HG02852 (cell line): ENCODE measurements around the gene RUVBL1.
"Not testable (repeated sequence)": the region's sequence is repeated elsewhere in the genome, so short reads cannot be mapped to it uniquely, and the experiment has no call there.

ENCODE experiments used
- ATAC-seq: cut with Tn5 transposase; IDR thresholded peaks from one replicate; pipeline ENCODE4 v1.9.1; 2021; ENCODE audit warnings: mild to moderate bottlenecking, moderate library complexity; ENCODE audit not compliant: unreplicated experiment

Gene RUVBL1

GRCh38 chr3:128123538-128124368 is at the start of gene RUVBL1:
Gene RUVBL1 (minus strand): TSS chr3:128123812. CDS start chr3:128123724, 88 bp downstream.
- ATAC-seq, result peak; percentile 99

DNA sequence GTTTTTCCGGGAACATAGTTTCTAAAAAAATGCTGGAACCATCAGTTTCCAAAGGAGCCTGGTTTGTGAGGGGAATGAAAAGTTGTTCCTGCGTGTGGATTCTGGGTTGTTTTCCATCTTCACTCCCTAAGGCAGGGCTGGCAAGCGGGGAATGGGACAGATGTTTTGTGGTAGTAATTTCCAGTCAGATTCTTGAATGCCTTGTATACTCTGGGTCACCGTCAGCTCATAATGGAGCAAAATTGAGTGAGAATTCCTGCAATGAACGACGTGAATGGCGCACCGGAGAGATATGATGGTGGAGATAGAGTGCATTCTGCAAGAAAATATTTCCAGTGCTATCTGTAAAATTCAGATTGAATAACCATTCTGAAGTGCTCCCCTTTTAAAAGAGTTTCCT is 49.6 kb upstream of the RUVBL1 start:
- no peak for ATAC-seq

GRCh38 chr3:128170866-128171516 is 47.4 kb upstream of the RUVBL1 start:
- ATAC-seq, result no peak

DNA sequence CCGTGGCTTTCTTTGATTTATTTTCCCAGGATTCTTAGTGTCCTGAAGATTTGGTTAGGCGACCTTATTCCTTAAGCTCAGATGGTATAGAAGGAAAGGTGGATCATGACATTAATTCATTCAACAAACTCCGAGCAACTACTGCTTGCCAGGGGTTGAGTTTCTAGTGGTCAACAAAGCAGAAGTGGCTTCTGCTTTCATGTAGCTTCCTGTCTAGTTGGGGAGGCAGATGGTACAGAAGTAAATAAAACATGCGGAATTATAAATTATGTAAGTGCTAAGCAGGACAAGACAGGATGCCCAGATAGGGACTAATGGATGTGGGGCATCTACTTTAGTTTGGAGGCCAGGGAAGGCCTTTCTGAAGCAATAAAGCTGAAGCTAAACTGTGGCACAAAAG is 45.2 kb upstream of the RUVBL1 start:
- ATAC-seq, result no peak

DNA sequence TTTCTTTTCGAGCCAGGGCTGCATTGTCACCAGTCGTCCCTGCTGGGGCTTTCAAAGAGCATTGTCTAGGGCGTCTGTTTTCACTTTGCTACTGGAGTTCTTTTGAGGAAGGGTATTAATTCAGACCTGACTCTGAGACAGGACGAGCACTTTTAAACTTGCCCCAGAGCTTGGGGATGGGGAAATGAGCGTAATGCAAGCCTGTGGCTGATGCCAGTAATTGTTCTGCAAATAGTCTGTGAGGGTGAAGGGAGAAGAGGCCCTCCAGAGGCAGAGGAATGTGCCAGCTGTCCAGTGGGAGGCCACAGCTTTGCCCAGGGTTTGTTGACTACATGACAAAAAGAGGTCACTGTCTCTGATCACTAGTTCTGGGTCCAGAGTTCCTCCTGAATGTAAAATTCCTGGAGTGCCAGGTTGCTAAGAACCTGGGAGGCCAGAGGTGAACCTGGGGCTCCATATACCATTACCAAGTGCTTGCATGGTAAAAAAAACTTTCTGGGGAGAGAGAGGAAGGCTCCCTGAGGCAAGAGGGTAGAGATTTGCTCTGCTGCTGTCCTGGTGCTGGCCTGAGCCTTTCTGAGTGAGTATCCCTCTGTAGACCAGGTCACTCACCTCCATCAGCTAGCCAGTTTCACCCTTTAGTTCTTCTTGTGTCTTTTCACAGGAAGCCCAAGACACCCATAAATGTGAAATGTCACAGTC is 44.5 kb upstream of the RUVBL1 start:
- ATAC-seq, result no peak

DNA sequence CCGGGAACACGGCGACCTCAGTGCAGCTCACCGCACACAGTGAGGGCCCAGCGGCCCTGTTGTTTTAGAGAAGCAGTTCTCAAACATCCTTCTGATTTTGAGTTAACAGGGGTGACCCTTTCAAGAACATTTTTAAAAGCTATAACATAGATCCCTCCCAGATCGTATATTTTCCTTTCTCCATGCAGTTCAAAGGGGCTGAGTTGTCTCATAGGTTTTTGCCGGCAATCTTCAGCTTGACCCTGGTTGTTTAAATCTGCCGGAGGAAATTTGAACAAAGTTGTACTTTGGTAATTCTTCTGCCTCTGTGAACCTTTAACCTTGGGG is 44.0 kb upstream of the RUVBL1 start:
- no peak for ATAC-seq

- no peak for ATAC-seq
Observed at GRCh38 chr3:128166971-128167453, 43.4 kb upstream of the RUVBL1 start.

GRCh38 chr3:128163432-128163831 is 39.8 kb upstream of the RUVBL1 start:
- ATAC-seq, result no peak

GRCh38 chr3:128160661-128161060 is 37.0 kb upstream of the RUVBL1 start:
- no peak for ATAC-seq

DNA sequence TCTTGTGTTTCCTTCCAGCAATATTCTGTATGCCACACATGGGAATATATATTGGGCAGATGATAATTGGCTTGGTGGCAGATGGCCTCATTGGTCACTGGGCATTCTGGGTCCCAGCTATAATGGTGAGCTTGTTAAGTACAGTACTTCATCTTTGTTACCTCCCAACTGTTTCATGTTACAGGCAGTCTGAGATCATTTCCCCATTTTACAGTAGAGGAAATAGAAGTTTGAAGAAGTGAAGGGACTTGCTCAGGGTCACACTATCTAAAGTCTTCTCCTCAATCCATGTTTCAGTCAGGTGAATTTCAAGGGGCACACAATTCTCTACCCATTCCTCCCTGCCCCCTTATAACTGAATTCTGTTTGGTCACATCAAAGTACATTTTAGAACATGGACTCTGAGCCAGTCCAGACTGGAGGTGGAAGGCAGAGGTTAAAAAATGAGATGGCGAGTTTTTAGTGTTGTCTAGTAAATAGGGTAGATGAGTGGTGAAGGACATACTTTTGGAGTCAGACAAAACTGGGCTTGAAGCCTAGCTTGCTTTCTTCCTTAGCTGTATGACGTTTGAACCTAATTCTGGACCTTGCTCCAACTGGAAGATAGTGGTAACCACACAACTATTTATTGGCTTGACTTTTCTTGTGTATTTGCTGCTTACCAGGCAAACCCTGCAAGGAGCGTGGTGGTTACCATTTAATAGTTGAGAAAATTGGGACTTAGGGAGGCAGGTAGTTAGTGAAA is 32.2 kb upstream of the RUVBL1 start:
- no peak for ATAC-seq

DNA sequence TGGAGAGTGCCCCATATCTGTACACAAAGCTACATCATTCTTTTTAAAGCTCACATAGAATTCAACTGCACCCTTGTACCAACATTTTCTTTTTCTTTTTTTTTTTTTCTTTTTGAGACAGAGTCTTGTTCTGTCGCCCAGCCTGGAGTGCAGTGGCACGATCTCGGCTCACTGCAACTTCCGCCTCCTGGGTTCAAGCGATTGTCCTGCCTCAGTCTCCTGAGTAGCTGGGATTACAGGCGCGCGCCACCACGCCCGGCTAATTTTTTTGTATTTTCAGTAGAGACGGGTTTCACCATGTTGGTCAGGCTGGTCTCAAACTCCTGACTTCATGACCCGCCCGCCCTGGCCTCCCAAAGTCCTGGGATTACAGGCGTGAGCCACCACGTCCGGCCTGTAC is 30.7 kb upstream of the RUVBL1 start:
- not testable (repeated sequence) for ATAC-seq

DNA sequence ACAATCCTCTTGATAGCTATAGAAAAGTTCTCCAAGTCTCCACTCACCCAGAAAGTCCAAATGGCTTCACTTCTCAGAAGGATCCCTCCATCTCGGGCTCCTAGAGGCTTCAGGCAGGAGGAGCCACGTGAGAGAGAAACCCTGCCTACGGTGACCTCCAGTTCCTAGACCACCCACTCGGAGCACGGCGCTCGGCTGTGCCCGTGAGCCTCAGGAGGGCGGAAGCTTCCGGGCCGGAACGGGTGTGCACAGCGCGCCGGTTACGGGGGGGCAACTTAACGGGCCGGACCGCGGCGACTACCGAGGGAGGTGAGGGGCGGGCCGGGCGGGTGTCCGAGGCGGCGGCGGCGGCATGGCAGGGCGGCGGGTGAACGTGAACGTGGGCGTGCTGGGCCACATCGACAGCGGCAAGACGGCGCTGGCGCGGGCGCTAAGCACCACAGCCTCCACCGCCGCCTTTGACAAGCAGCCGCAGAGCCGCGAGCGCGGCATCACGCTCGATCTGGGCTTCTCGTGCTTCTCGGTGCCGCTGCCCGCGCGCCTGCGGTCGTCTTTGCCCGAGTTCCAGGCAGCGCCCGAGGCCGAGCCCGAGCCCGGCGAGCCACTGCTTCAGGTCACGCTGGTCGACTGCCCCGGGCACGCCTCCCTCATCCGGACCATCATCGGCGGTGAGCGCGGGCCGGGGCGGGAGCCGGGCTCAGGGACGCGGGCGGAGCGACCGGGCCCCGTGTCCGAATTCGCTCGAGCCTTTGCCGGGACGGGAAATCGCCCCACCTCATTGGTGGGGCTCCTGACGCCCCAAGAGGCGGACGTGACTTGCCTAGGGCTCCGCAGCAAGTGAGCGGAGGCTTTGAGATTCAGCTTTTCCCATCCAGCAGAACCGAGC is 29.8 kb upstream of the RUVBL1 start, which contains the start of gene EEFSEC:
TSS of gene EEFSEC (plus strand) at position 326 of the 886 bp plus-strand sequence. CDS start at position 353, 27 bp downstream.
- ATAC-seq, result peak; percentile 86

DNA sequence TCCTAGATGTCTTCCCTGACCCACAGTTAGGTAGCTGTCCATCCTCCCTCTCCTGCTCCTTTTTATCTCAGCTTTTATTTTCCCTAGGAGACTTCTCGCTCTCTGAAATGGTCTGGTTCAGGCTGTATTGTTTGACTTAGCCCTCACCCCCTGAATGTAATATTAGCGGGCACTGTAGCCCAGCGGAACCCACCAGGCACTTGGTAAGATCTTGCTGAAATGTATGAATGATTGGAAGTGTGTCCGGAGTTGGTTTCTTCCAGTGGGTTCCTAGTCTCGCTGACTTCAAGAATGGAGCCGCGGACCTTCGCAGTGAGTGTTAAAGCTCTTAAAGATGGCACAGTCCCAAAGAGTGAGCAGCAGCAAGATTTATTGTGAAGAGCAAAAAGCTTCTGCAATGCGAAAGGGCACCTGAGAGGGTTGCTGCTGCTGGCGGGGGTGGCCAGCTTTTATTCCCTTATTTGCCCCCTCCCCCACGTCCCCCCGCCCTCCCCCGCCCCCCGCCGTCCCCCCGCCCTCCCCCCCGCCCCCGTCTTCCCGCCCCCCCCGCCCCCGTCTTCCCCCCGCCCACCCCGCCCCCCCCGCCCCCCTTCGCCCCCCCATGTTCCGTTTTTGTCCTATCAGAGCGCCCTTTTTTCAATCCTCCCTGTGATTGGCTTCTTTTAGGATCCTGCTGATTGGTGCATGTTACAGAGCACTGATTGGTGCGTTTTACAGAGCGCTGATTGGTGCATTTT is 29.0 kb upstream of the RUVBL1 start:
- ATAC-seq, result peak; percentile 43

DNA sequence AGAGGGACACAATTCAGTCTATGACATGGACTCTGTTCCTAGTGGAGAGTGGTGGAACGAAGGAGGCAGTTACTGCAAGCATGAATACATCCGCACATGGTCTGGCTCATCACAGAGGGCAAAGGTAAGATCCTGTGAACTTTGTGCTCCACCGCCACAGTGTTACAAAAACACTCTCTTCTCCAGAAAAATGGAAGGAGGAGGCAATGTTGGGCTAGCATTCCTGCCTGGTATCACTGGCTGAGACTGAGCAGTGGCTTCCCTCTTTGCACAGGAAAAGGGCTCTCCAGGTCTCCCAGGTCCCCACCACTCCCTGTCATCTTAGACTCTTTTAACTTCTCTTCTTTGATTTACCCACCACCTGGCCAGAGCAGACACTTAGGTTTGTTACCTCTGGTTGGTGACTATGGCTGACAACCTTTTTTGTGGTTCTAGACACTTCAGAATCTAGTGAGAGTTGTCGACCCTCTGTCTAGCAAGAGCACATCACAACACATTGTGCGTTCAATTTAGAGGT is 28.2 kb upstream of the RUVBL1 start:
- ATAC-seq, result no peak

DNA sequence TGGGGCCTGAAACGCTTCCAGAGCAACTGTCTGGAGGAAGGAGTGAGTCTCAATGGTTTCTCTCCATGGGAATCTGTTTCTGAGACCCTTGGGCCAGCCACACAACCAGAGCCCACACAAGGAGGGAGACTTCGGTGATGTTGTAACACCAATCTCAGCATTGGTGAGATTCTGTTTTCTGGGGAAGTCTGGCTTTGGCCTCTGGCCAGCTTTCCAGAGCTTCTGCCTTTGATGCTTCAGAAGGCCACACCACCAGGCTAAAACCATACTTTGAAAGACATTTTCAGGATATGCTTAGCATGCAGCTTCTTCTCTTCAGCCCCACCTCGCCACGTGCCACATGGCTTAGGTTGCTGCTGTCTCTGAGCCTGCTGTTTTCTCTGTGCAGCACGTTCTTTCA is 26.0 kb upstream of the RUVBL1 start:
- no peak for ATAC-seq

DNA sequence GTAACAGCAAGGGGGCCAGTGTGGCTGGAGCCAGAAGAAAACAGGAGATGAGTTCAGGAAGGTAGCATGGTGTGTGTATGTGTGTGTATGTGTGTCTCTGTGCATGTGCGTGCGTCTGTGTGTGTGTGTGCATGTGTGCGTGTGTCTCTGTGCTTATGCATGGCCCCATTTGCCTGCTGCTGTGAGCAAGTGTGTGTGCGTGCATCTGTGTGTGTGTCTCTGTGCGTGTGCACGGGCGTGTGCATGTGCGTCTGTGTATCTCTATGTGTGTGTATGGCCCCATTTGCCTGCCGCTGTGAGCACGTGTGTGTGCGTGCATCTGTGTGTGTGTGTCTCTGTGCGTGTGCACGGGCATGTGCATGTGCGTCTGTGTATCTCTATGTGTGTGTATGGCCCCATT is 22.6 kb upstream of the RUVBL1 start:
- ATAC-seq, result no peak

- ATAC-seq, result no peak
Observed at GRCh38 chr3:128145279-128145678, 21.7 kb upstream of the RUVBL1 start.

DNA sequence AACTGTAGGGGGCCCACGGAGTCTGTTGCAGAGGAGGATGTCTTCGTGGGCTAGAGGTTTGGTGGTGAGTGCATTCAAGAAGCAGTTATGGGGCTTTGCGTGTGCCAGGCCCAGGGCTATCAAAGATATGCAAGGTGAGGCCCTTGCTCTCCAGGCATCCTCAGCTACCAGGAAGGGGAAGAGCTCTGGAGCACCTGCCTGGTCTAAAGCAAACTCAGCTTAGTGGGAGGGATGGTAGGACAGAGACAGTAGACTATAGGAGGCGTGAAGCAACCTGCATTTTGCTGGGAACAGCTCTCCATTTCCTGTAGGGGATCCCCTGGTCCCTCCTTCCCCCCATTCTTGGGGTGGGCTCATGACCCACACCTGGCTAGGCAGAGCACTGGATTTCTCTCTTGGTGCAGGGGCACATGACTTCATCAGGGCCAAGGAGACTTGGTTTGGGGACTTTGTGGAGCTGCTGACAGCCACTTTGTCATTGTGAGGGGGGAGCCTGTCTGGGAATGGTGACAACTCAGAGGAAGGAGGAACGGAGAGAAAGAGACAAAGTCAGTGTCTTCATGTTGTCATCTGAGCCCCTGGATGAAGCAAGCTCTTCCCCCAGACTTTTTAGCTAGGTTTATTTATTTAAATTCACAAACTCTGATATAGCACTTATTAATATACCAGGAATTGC is 21.0 kb upstream of the RUVBL1 start:
- no peak for ATAC-seq
